Left renal pelvis (tissue), 4 donors: ENCODE measurements around the gene MOGAT1. TPM values are rescaled to one million over a fixed set of nuclear protein-coding genes. Genes with fewer than 3 reads are reported as not detected.

Source experiments
- DNase-seq, 4 donors: peaks; one replicate each; pipeline ENCODE4 v3.0.0-alpha.2; 2013; ENCODE audit warnings: low read depth in 4 of 4, low spot score in 3 of 4
- polyA plus RNA-seq, 4 donors: library from polyadenylated mRNA; unstranded; fragments of 120-200 nt; gene quantifications; one replicate each; pipeline ENCODE4 v1.2.1, GENCODE V29; 2013; ENCODE audit not compliant: insufficient read length in 4 of 4

The MOGAT1 gene
- polyA plus RNA-seq, result not detected

DNA sequence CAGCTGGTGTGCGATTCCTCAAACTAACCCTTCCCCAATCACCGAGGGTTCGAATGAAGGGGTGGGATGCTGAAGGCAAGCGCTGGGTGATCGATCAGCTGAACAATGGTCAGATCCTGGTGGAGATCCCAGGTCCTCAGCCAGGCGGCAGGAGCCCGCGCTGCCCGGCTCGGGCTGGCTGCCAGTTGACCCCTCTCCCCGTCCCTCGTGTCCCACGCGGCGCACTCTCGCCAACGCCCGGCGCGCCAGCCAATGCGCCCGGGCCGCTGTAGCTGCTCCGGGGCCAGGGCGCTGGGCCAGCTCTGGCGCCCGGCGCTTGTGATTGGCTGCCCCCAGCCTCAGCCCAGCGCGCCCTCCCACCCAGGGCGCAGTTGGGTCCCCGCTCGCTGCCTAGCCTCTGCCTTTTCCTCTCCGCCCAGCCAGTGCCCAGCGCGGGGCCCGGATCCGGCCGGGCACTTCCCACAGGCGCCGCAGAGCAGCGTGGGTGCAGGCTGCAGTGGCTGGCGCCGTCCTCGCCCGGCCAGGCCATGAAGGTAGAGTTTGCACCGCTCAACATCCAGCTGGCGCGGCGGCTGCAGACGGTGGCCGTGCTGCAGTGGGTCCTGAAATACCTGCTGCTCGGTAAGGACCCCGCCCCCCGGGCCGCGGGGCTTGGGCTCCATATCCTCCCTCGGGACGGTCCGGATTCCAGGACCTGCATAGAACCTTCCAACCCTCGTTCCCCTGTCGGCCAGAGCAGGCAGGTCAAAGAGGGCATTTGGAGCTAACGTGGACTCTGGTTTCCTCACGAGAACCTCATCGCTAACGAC lies at the start of gene MOGAT1:
TSS of gene MOGAT1 (plus strand) at position 400 of the 809 bp plus-strand sequence. CDS start at position 528, 128 bp downstream.
- no peak for DNase-seq

GRCh38 chr2:222621893-222622292 lies 49.6 kb upstream of the MOGAT1 start:
- no peak for DNase-seq

- DNase-seq, result no peak
Observed at GRCh38 chr2:222622910-222623309, 48.5 kb upstream of the MOGAT1 start.

GRCh38 chr2:222623756-222624309 lies 47.6 kb upstream of the MOGAT1 start:
- no peak for DNase-seq

DNA sequence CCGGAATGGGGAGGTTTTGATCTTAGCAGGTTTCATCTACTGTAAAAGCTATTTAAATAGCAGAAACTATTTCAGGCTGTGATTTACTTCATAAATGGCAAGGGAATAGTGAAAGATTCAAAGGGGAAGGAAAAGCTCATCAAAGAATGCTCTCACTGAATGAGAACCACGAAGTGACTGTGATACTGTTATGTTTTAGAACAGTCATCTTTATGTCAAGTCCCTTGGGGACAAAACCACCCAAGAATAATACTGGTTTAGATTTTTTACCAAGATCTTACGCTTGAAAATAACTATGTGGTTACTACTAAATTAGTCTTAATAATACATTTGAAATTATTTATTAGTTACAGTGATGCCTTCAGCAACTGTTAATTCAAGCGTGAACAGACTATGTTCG lies 43.7 kb upstream of the MOGAT1 start:
- DNase-seq, result no peak

GRCh38 chr2:222635295-222635694 lies 36.2 kb upstream of the MOGAT1 start:
- no peak for DNase-seq

DNA sequence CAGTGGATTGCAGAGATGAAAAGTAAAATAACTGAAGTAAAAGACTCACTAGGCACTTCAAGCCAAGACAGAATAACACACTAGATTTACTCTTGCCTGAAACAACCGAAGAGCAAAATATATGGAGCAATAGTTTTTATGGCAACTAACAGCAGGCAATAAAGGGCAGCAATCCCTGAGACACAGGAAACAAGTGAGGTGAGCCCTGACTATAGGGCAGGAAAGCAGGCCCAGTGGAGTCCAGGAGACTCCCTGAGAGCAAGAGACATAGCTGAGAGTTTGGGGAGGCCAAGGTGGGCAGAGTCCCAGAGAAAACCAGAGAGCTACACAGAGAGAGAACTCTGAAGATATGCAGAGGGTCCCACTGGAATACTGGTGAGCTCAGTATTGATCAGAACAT lies 34.4 kb upstream of the MOGAT1 start:
- no peak for DNase-seq

- no peak for DNase-seq
Observed at GRCh38 chr2:222641336-222641735, 30.1 kb upstream of the MOGAT1 start.

DNA sequence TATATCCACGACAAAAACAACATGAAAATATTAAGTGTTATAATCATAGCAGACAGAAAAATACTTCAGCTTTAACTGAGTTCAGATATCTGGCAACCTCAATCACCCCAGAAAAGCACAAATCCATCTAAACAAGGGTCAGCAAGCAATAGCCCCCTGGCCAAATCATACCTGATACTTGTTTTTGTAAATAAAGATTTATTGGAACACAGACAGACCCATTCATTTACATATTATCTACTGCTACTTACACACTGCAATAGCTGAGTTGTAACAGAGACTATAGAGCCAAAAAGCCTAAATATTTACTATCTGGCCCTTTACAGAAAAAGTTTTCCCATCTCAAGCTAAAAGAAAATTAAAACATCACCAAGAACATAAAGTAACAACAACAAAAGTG lies 28.3 kb upstream of the MOGAT1 start:
- DNase-seq, result no peak

DNA sequence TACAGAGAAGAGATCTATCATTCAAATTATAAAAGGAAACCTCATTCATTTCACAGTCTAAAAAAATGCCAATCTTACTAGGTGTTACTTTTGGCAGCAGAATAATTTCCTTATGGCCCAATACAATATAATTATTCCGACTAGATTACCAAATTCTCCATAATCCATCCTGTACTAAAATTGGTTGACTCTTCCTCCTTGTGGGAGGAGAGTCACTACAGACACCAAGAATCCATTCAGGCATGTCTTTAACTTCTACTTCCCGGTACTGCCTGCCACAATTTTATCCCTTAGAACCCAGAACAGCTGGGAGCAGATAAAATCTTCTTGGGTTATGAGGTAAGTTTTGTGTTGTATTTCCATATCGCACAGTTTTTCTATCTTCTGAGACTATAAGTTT lies 25.4 kb upstream of the MOGAT1 start:
- no peak for DNase-seq

- DNase-seq, result no peak
Observed at GRCh38 chr2:222649801-222650200, 21.7 kb upstream of the MOGAT1 start.

- DNase-seq, result no peak
Observed at GRCh38 chr2:222651718-222652418, 19.6 kb upstream of the MOGAT1 start.

DNA sequence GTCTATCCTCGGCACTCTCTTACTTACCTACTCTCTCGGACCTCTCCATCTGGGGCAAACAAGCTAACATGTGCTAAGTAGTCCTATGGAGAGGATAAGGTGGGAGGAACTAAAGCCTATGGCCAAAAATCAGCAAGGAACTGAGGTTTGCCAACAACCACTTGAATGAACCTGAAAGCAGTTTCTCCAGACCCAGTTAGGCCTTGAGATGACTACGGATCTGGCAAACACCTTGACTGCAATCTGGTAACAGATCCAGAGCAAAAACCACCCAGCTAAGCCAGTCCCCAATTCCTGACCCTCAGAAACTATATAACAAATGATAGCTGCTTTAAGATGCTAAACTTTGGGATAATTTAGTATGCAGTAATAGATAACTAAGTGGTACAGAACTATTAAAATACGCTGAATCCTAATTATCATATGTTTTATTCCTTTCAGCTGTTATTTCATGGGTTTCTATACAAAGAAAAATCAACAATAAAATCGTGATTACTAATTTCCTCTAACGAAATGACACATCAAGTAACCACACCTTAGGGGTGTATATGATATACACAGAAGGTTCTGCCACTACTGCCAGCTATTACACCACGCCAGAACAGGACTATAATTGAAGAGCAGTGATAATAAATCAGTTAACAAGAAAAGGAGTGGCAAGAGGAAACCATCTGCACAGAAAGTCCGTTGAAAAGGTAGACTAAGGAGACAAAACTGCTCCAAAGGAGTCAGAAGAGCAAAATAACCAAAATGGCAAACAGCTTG lies 18.8 kb upstream of the MOGAT1 start:
- no peak for DNase-seq

GRCh38 chr2:222653280-222653679 lies 18.2 kb upstream of the MOGAT1 start:
- DNase-seq, result no peak

DNA sequence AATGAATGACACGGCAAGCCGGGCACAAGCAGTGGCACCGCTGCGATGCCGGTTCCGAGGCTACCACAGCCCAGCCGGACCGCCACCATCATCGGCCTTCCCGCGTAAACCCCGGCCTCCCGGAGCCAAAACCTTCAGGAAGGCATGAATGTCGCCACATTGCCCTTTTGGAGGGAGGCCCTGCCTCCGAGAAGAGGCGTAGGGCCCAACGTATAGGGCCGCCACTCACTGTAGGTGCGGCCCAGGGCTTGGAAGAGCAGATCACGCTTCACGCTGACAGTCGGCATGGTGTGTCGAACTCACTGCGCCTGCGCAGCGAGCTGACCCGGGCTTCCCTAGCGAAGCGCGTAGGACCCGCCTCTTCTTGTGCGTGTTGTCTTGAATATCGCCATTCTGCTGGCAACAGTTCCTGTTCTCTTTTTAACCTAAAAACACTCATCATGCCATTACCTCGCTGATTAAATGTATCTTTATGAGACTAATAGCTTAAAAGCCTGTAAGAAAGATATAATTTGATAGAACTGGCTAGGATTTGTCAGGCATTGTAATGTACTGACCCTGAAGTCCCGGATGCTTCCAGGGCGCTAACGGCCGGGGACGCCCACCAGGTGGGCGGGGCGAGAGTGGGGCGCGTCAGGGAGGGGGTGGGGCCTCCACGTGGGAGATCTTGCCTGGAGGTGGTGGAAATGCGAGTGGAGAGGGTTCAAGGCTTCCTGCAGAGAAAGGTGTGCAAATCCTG lies 15.5 kb upstream of the MOGAT1 start, which contains the start of gene FARSB:
TSS of gene FARSB (minus strand) at position 306 of the 739 bp plus-strand sequence. CDS start at position 287, 19 bp downstream.
- peak; percentile 87 to 97 (median 92) for DNase-seq

GRCh38 chr2:222656526-222657446 lies 14.7 kb upstream of the MOGAT1 start:
- DNase-seq, result no peak

DNA sequence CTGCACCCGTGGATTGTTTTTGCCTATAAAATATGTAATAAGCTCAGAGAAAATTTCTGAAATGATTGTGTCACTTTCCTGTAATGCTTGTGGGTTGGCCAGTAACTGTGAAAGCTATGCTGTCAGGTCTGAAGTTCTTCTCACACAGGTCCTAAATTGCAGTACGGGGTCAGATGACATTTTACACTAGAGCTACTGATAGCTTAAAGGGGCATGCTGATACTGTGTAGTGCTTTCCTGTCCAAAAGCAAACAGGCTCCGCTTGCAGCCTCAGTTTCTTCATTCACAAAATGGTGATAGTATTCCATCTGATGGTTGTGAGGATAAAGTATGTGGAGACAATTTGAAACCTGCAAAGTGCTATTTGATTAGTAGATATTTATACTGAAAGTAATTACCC lies 8.0 kb upstream of the MOGAT1 start:
- DNase-seq, result no peak

- DNase-seq, result no peak
Observed at GRCh38 chr2:222668494-222669154, 2.8 kb upstream of the MOGAT1 start.

GRCh38 chr2:222669353-222669752 lies 2.1 kb upstream of the MOGAT1 start:
- DNase-seq, result no peak
